NCI-H226 (cell line): ENCODE measurements around the gene TMEM59L.

Experiments
- DNase-seq: peaks from one replicate; pipeline ENCODE4 v3.0.0-alpha.2; 2015

Gene TMEM59L

GRCh38 chr19:18639706-18640243 lies 27.1 kb downstream of the TMEM59L start:
- no peak for DNase-seq

- no peak for DNase-seq
Measured at GRCh38 chr19:18644196-18645034, 31.7 kb downstream of the TMEM59L start.

- DNase-seq = no peak
Measured at GRCh38 chr19:18645035-18645511, 32.4 kb downstream of the TMEM59L start.

GRCh38 chr19:18646535-18647370 lies 34.1 kb downstream of the TMEM59L start:
- no peak for DNase-seq

GRCh38 chr19:18647371-18647767 lies 34.7 kb downstream of the TMEM59L start:
- DNase-seq = no peak

GRCh38 chr19:18647807-18648206 lies 35.1 kb downstream of the TMEM59L start:
- no peak for DNase-seq

GRCh38 chr19:18648973-18649315 lies 36.3 kb downstream of the TMEM59L start:
- DNase-seq = no peak

GRCh38 chr19:18649371-18650020 lies 36.8 kb downstream of the TMEM59L start:
- DNase-seq = no peak

- no peak for DNase-seq
Measured at GRCh38 chr19:18650021-18650390, 37.3 kb downstream of the TMEM59L start.

GRCh38 chr19:18650468-18651041 lies 37.9 kb downstream of the TMEM59L start:
- no peak for DNase-seq

GRCh38 chr19:18651300-18651699 lies 38.6 kb downstream of the TMEM59L start:
- no peak for DNase-seq

- no peak for DNase-seq
Measured at GRCh38 chr19:18651733-18652132, 39.1 kb downstream of the TMEM59L start.

GRCh38 chr19:18653853-18654252 lies 41.2 kb downstream of the TMEM59L start:
- DNase-seq = no peak

GRCh38 chr19:18654469-18654868 lies 41.8 kb downstream of the TMEM59L start:
- DNase-seq = no peak

- no peak for DNase-seq
Measured at GRCh38 chr19:18655173-18655844, 42.6 kb downstream of the TMEM59L start.

- no peak for DNase-seq
Measured at GRCh38 chr19:18656337-18657086, 43.8 kb downstream of the TMEM59L start.

- DNase-seq = peak; percentile 98
Measured at GRCh38 chr19:18657590-18658365, 45.1 kb downstream of the TMEM59L start.

- no peak for DNase-seq
Measured at GRCh38 chr19:18658366-18658855, 45.7 kb downstream of the TMEM59L start.

GRCh38 chr19:18659281-18660050 lies 46.8 kb downstream of the TMEM59L start:
- DNase-seq = no peak
